ENCODE measurements around the gene C10orf105. TPM values are rescaled to one million over a fixed set of nuclear protein-coding genes. Genes with fewer than 3 reads are reported as not detected.

Gene C10orf105
- total RNA-seq, 1 donor from 2014 or later = not detected

DNA sequence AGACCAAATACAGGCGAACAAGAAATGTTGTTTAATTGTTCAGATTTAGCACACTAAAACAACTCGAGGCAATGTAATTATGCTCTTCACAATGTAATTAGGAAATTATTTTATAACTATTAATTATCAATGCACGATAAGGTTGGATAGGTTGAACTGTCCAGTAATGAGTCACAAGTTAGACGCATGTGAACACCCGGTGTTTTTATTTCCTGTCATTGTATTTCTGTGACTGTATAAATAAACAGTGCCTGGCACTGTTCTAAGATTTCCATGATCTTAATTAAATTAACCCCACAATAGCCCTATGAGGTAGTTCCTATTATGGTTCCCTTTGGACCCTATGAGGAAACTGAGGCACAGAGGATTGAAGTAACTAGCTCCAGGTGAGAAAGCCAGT is 26.2 kb downstream of the C10orf105 start:
- H3K9me3 Mint-ChIP-seq (ENCODE audit: unreplicated experiment) = peaks cover 2% of the 10 kb centered on the region
- no peak for DNase-seq
- H3K4me1 Mint-ChIP-seq (ENCODE audit: low read depth, unreplicated experiment) = no peaks in the 10 kb centered on the region
- peaks cover under 1% of the 10 kb centered on the region for H3K36me3 Mint-ChIP-seq (ENCODE audit: unreplicated experiment)
- H3K4me3 Mint-ChIP-seq (ENCODE audit: unreplicated experiment) = no peak overlapping the region
- TF ChIP-seq, protein P1, sequence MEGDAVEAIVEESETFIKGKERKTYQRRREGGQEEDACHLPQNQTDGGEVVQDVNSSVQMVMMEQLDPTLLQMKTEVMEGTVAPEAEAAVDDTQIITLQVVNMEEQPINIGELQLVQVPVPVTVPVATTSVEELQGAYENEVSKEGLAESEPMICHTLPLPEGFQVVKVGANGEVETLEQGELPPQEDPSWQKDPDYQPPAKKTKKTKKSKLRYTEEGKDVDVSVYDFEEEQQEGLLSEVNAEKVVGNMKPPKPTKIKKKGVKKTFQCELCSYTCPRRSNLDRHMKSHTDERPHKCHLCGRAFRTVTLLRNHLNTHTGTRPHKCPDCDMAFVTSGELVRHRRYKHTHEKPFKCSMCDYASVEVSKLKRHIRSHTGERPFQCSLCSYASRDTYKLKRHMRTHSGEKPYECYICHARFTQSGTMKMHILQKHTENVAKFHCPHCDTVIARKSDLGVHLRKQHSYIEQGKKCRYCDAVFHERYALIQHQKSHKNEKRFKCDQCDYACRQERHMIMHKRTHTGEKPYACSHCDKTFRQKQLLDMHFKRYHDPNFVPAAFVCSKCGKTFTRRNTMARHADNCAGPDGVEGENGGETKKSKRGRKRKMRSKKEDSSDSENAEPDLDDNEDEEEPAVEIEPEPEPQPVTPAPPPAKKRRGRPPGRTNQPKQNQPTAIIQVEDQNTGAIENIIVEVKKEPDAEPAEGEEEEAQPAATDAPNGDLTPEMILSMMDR (IDR thresholded peaks at IDR 0.05; ENCODE audit: partially characterized antibody, unreplicated experiment) = no peak
- H3K27ac Mint-ChIP-seq (ENCODE audit: unreplicated experiment) = no peak overlapping the region
- H3K27me3 Mint-ChIP-seq (ENCODE audit: unreplicated experiment) = peaks cover 4% of the 10 kb centered on the region

DNA sequence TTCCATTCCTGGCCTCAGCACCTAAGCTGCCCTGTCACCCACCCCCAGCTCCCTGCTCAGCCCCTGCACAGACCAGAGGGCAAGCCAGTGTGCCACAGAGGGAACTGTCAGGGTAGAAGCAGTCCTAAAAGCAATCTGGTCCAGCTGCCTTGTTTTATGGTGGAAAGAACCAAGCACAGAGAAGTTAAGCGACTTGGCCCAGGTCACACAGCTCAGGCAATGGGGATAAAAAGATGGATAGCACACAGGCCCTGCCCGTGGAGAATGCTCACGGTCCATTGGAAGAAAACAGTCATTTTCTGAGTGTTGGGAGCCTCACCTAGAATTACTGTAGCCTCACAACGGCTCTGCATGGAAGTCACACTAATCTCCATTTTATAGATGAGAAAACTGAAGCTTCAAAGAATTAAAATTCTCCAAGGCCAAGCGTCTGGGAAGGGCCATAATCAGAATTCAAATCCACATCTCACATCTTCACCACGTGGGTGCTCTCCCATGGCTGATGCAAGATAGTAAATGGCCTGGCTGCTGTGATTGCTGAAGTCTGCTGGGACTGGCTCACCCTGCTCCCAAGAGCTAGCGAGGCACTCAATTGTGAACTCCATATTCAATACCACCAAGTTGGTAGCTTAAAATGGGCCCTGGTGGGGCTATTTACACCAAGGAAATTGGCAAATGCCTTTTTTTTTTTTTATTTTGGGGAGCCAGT is 26.8 kb downstream of the C10orf105 start:
- Mint-ChIP-seq H3K27me3 (ENCODE audit: unreplicated experiment) (peaks cover 8% of the 10 kb centered on the region), H3K4me1 (ENCODE audit: low read depth, unreplicated experiment) (no peaks in the 10 kb centered on the region), H3K27ac (ENCODE audit: unreplicated experiment) (no peak overlapping the region), H3K4me3 (ENCODE audit: unreplicated experiment) (no peak overlapping the region), H3K36me3 (ENCODE audit: unreplicated experiment) (peaks cover 5% of the 10 kb centered on the region), H3K9me3 (ENCODE audit: unreplicated experiment) (peaks cover 2% of the 10 kb centered on the region)
- DNase-seq = no peak
- TF ChIP-seq, protein P1 (IDR thresholded peaks at IDR 0.05; ENCODE audit: partially characterized antibody, unreplicated experiment) = no peak

DNA sequence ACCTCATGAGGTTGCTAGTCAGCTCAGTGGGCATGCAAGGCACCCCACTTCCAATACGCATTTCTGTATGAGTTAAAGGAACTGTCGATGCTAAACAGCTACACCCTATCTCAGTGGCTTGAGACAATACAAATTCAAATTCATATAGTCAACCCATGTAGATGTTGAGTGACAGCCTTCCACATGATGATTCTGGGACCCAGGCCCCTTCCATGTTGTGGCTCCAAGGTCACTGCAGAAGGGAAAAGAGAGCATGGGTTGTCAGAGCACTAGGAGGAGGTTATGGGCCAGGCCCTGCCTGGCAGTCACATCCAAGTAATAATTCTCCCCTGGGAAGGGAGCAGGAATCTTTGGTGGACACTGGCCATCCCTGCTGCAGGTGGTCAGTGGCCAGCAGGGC is 28.2 kb downstream of the C10orf105 start:
- TF ChIP-seq, protein P1 (IDR thresholded peaks at IDR 0.05; ENCODE audit: partially characterized antibody, unreplicated experiment) = no peak
- Mint-ChIP-seq H3K36me3 (ENCODE audit: unreplicated experiment) (peaks cover 5% of the 10 kb centered on the region), H3K4me1 (ENCODE audit: low read depth, unreplicated experiment) (no peaks in the 10 kb centered on the region), H3K4me3 (ENCODE audit: unreplicated experiment) (no peak overlapping the region), H3K27ac (ENCODE audit: unreplicated experiment) (no peak overlapping the region), H3K27me3 (ENCODE audit: unreplicated experiment) (peaks cover 6% of the 10 kb centered on the region), H3K9me3 (ENCODE audit: unreplicated experiment) (peaks cover 2% of the 10 kb centered on the region)
- DNase-seq = no peak

DNA sequence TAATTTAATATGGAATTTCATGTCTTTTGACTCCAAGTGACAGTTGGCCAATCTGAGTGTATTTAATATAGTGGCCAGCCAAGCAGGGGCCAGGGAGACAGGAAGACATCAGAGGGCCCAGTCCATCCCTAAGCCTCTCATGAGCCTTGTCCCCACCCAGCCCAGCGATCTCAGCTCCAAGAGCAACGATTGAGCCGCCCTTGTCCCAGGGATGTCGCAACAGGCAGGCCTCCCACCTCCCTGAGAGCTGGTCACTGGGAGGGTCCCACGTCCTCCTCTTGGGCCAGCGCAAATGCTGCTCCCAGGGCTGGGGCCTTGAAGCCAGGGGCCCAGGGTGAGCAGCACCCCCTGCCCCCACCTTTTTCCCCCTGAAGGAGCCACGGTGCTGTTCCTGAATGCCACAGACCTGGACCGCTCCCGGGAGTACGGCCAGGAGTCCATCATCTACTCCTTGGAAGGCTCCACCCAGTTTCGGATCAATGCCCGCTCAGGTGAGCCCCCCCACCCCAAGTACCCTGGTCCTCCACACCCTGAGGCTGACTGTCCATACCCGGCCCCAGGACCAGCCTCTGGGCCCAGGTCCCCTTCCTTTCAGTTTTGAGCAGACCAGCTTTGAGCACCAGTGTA is 29.4 kb downstream of the C10orf105 start:
- H3K27me3 Mint-ChIP-seq (ENCODE audit: unreplicated experiment) = peaks cover 8% of the 10 kb centered on the region
- no peak overlapping the region for H3K4me3 Mint-ChIP-seq (ENCODE audit: unreplicated experiment)
- peaks cover 5% of the 10 kb centered on the region for H3K4me1 Mint-ChIP-seq (ENCODE audit: low read depth, unreplicated experiment)
- DNase-seq = no peak
- no peak overlapping the region for H3K27ac Mint-ChIP-seq (ENCODE audit: unreplicated experiment)
- peaks cover 2% of the 10 kb centered on the region for H3K9me3 Mint-ChIP-seq (ENCODE audit: unreplicated experiment)
- TF ChIP-seq, protein P1 (IDR thresholded peaks at IDR 0.05; ENCODE audit: partially characterized antibody, unreplicated experiment) = no peak
- peaks cover 5% of the 10 kb centered on the region for H3K36me3 Mint-ChIP-seq (ENCODE audit: unreplicated experiment)

DNA sequence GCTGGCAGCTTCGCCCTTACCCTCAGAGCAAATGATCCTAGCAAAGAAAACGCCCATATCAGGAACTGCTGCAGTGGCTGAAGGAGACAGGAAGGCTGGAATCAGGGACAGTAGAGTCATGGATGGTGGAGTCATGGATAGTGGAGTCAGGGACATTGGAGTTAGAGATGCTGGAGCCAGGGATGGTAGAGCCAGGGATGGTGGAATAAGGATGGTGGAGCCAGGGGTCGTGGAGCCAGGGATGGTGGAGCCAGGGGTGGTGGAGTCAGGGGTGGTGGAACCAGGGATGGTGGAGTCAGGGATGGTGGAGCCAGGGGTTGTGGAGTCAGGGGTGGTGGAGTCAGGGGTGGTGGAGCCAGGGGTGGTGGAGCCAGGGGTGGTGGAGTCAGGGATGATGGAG is 31.3 kb downstream of the C10orf105 start:
- TF ChIP-seq, protein P1 (IDR thresholded peaks at IDR 0.05; ENCODE audit: partially characterized antibody, unreplicated experiment) = no peak
- DNase-seq = no peak

More for the DNA sequence above, 31.3 kb downstream of the C10orf105 start:
- peak overlapping the region; percentile 40 for H3K27ac Mint-ChIP-seq (ENCODE audit: unreplicated experiment)
- H3K36me3 Mint-ChIP-seq (ENCODE audit: unreplicated experiment) = peaks cover 5% of the 10 kb centered on the region
- peaks cover 2% of the 10 kb centered on the region for H3K9me3 Mint-ChIP-seq (ENCODE audit: unreplicated experiment)
- H3K4me1 Mint-ChIP-seq (ENCODE audit: low read depth, unreplicated experiment) = peaks cover 5% of the 10 kb centered on the region
- peak overlapping the region; percentile 3 for H3K4me3 Mint-ChIP-seq (ENCODE audit: unreplicated experiment)
- peaks cover 12% of the 10 kb centered on the region for H3K27me3 Mint-ChIP-seq (ENCODE audit: unreplicated experiment)
